ENCODE results near the gene KDM5A. TPM values are rescaled to one million over a fixed set of nuclear protein-coding genes. Genes with fewer than 3 reads are reported as not detected.
"Not testable (repeated sequence)": the region's sequence is repeated elsewhere in the genome, so short reads cannot be mapped to it uniquely, and the experiment has no call there.

KDM5A gene
- total RNA-seq, 1 donor from 2014 or later: 46.6 TPM

DNA sequence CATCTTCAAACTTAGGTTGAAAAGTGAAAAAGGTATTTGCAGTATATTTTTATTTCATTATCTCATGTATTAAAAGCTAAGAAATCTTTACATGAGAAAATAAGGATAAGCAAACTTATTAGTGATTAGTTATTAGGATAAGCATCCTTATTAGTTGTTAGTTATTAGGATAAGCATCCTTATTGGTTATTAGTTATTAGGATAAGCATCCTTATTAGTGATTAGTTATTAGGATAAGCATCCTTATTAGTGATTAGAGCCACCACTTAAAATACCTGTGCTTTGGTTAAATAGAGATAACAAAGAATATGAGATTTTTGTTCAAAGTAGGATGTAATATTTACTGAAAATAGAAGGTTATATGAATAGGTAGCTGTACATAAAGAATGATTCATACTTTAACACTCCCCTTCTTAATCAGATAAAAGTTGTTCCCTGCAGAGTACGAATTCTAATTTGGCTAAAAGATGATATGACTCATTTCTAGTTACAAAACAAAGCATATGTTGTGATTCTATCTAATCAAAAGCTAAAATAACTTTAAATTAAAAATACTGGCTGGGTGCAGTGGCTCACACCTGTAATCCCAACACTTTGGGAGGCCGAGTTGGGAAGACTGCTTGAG lies 56.4 kb downstream of the KDM5A start:
- peak in 1 of 2 donors; percentile 5 for DNase-seq (ENCODE audit: low read depth in 2 of 2)

- DNase-seq (ENCODE audit: low read depth in 2 of 2): no peak
Observed at GRCh38 chr12:331287-331686, 57.8 kb downstream of the KDM5A start.

GRCh38 chr12:325906-326305 lies 63.2 kb downstream of the KDM5A start:
- no peak for DNase-seq (ENCODE audit: low read depth in 2 of 2)

DNA sequence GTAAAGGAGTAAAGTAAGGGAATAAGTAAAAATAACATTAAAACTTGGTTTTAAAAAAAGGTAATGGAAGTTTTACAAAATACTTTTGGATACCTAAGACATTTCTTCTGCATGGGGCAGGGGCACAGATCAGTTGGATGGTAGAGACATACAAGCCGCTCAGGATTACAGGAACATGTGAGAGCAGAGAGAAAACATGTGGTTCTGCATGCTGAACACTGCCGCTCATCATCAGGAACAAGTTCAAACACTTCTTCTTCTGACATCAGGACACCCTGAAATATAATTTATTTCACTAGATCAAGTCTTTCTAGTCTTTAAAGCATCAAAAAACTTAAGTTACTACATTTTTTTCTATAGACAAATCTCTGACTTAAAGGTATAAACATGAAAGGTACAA lies 65.6 kb downstream of the KDM5A start:
- no peak for DNase-seq (ENCODE audit: low read depth in 2 of 2)

- peak; percentile 6 to 13 for DNase-seq (ENCODE audit: low read depth in 2 of 2)
Observed at GRCh38 chr12:321606-322326, 67.4 kb downstream of the KDM5A start.

GRCh38 chr12:318759-319515 lies 70.2 kb downstream of the KDM5A start:
- no peak for DNase-seq (ENCODE audit: low read depth in 2 of 2)

DNA sequence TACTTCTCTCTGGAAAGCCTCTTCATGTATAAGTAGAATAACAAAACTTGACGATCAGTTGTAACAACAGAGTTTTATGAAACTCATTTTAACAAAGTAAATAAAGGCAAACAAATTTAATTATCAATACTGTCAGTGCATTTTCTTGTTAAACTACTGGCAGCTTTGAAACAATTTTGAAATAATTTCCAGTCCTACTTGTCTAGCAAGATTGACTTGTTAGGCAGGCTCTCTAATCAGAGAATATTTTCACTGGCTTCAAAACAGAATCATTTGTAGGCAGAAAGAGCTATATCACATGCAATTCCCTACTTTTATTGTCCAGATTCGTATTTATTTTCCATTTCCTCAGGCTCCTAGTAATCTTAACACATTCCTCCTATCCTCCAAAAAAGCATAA lies 80.6 kb downstream of the KDM5A start:
- DNase-seq (ENCODE audit: low read depth in 2 of 2): no peak

GRCh38 chr12:307406-307805 lies 81.7 kb downstream of the KDM5A start:
- no peak for DNase-seq (ENCODE audit: low read depth in 2 of 2)

DNA sequence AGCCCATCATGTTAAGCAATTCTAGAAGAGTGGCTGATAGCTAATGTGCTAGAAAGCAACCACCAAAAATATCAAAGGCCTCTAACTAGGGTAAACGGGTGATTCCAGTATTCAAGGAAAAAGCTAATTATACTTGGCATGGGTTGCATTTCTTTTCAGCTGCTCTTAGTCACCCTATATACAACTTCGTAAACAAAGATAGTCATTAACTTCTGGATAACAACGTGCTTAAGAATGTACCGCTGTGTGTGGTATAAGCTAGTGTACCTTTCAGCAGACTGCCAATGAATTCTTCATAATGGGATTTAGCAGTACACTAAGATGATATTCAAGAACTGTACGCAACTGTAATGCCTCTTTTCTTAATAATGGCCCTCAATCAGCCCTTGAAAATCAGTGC lies 84.3 kb downstream of the KDM5A start:
- DNase-seq (ENCODE audit: low read depth in 2 of 2): no peak

- DNase-seq (ENCODE audit: low read depth in 2 of 2): not testable (repeated sequence)
Observed at GRCh38 chr12:302766-303165, 86.4 kb downstream of the KDM5A start.

- DNase-seq (ENCODE audit: low read depth in 2 of 2): not testable (repeated sequence)
Observed at GRCh38 chr12:300166-300565, 89.0 kb downstream of the KDM5A start.

DNA sequence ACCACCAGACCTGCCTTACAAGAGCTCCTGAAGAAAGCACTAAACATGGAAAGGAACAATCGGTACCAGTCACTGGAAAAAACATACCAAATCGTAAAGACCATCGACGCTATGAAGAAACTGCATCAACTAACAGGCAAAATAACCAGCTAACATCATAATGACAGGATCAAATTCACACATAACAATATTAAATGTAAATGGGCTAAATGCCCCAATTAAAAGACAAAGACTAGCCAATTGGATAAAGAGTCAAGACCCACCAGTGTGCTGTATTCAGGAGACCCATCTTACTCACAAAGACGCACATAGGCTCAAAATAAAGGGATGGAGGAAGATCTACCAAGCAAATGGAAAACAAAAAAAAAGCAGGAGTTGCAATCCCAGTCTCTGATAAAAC lies 89.6 kb downstream of the KDM5A start:
- not testable (repeated sequence) for DNase-seq (ENCODE audit: low read depth in 2 of 2)

GRCh38 chr12:298059-298458 lies 91.1 kb downstream of the KDM5A start:
- not testable (repeated sequence) for DNase-seq (ENCODE audit: low read depth in 2 of 2)

DNA sequence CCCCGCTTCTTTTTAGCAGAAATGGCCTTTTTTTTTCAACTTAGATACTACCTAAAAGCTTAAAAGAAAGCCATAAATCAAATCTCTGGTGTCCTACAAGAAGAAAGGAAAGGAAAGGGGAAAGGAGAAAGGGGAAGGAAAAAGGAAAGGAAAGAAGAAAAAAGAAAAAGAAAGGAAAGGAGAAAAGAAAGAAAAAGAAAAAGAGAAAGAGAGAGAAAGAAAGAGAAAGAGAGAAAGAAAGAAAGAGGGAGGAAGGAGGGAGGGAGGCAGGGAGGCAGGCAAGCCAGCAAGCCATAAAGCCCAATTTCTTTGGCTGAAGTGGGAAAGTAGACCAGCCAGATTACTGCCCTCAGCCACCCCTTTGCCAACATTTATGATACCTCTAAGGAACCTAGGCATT lies 94.0 kb downstream of the KDM5A start:
- no peak for DNase-seq (ENCODE audit: low read depth in 2 of 2)

GRCh38 chr12:293199-293598 lies 95.9 kb downstream of the KDM5A start:
- no peak for DNase-seq (ENCODE audit: low read depth in 2 of 2)

DNA sequence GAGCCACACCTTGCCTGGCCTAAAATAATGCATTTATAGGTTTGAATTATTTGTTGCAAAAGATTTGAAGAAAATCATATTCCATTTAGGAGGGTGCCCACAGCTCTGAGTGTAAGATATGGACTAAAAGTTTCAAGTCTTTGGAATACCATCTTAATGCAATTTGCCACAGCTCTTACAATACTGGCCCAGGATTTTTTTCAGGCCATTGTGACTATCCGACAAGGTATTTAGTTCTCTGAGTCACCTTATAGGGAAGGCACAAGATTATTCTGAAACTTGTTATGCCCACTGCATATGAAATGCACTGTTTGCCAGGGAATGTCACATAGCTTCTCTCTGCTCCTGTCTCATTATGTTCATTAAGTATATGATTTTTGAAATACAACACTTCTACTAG lies 96.9 kb downstream of the KDM5A start:
- DNase-seq (ENCODE audit: low read depth in 2 of 2): no peak

- no peak for DNase-seq (ENCODE audit: low read depth in 2 of 2)
Observed at GRCh38 chr12:291153-291723, 97.9 kb downstream of the KDM5A start.

DNA sequence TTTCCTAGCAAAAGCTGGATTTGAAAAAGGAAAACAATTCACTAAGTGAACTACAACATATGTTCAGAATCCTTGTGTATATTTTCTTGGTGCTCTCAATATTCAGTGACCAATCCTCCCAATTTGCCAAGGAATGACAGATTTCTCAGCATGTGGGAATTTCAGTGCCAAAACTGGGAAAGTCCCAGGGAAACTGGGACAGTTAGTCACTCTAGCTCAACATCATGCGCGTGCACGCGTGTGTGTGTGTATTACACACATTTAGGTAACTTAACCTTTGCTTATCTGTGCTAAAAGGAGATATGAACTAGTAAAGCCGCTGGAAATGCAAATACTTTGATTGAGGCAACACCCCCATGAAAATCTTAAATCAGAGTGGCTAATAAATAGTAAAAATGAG lies 100.4 kb downstream of the KDM5A start:
- DNase-seq (ENCODE audit: low read depth in 2 of 2): peak in 1 of 2 donors; percentile 29

- no peak for DNase-seq (ENCODE audit: low read depth in 2 of 2)
Observed at GRCh38 chr12:286531-287300, 102.4 kb downstream of the KDM5A start.

DNA sequence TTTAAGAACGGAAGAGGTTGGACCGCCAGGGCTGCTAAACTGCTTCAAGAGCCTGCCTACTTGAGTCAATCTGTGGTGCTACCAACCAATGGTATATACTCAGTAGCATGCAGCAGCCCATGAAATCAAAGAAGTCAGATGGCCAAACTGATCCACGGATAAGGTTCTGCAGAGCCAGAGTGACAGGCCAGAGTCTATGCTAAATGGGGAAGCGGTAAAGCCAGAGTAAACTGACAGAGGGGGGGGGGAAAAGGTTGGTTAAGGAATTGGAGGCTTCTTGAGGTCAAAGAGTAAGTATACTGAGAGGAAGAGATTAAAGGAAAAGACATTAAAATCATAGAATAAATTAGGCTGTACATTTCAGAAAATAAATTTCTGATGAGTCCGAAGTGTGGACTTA lies 111.1 kb downstream of the KDM5A start:
- no peak for DNase-seq (ENCODE audit: low read depth in 2 of 2)

DNA sequence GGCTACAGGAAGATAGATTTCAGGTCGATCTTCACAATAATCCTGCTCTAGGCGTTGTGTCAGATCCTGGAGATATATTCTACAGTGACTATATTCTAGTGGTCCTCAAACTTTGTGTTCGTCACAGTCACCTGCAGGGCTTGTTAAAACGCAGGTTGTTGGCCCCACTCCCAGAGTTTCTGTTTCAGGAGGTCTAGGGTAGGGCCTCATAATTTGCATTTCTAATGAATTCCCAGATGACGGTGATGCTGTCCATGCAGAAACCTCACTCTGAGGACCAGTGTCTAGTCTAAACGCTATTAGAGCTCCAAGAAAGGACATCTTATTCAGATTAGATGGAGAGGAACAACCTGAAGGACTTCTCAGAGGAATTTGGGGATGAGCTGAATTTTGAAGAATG lies 113.3 kb downstream of the KDM5A start:
- no peak for DNase-seq (ENCODE audit: low read depth in 2 of 2)

All from dermis microvascular lymphatic vessel endothelial cell (primary cell).